HCT116 (cell line): ENCODE measurements around the gene SLC39A13.

Source experiments
- CTCF ChIP-seq, 3 experiments: fragments of 200-600 bp in 1 of 3; sonication (generic) in 1 of 3; IDR thresholded peaks in 2 of 3; conservative IDR thresholded peaks in 1 of 3; 2 replicates each; pipeline ENCODE4 v1.5.1; 2012 to 2017; ENCODE audit warnings: low read depth in 2 of 3, low read length in 2 of 3, antibody characterized with exemption in 1 of 3, borderline replicate concordance in 1 of 3, control low read depth in 1 of 3, mild to moderate bottlenecking in 1 of 3, mixed read lengths in 1 of 3, mixed run types in 1 of 3, moderate library complexity in 1 of 3; ENCODE audit not compliant: insufficient read depth in 1 of 3
- EGR1 ChIP-seq: IDR thresholded peaks from 2 replicates; pipeline ENCODE4 v1.6.1; 2012; ENCODE audit warnings: low read depth
- JUND ChIP-seq: IDR thresholded peaks from 2 replicates; pipeline ENCODE4 v1.6.1; 2012
- POLR2AphosphoS5 ChIP-seq: IDR thresholded peaks from 2 replicates; pipeline ENCODE4 v1.6.1; 2011; ENCODE audit warnings: mild to moderate bottlenecking, low read depth, low read length, moderate library complexity
- ZBTB33 ChIP-seq: IDR thresholded peaks from 2 replicates; pipeline ENCODE4 v1.6.1; 2011; ENCODE audit warnings: mild to moderate bottlenecking, low read length, moderate library complexity; ENCODE audit not compliant: insufficient replicate concordance; ENCODE audit errors: extremely low read depth

GRCh38 chr11:47442514-47442913 lies 34.1 kb downstream of the SLC39A13 start:
- TF ChIP-seq ZBTB33 = no peak
- no peak for TF ChIP-seq EGR1
- TF ChIP-seq CTCF (IDR thresholded peaks at IDR 0.05 in 2 of 3, conservative IDR thresholded peaks at IDR 0.05 in 1 of 3; ENCODE audit: borderline replicate concordance in 1 of 3, insufficient read depth in 1 of 3, low read depth in 2 of 3, low read length in 2 of 3) = no peak
- TF ChIP-seq JUND = no peak
- TF ChIP-seq POLR2AphosphoS5 = no peak
